Measurements from ENCODE around the gene SPACA7. TPM values are rescaled to one million over a fixed set of nuclear protein-coding genes. Genes with fewer than 3 reads are reported as not detected.

The SPACA7 gene
- total RNA-seq, 1 experiment from 2014 or later: not detected

- H3K9me2 ChIP-seq (replicated peaks; ENCODE audit: low read length): no peaks in the 10 kb centered on the region
- BruUV-seq (replicated peaks): no TSS peak
- no peak overlapping the region for H3K9ac ChIP-seq (ENCODE audit: low read length)
- ChIA-PET CTCF (no interaction called here), POLR2A (ENCODE audit: unreplicated experiment) (no interaction called here)
- H3K4me2 ChIP-seq (ENCODE audit: low read length): no peak overlapping the region
- no peak overlapping the region for H3K27ac ChIP-seq (ENCODE audit: low read length)
- no peaks in the 10 kb centered on the region for H4K20me1 ChIP-seq (ENCODE audit: low read length)
- intact Hi-C loops (cut with micrococcal nuclease): no loop called here
- no peaks in the 10 kb centered on the region for H3F3A ChIP-seq (ENCODE audit: low read length, unreplicated experiment)
- H2AFZ ChIP-seq (ENCODE audit: low read length): no peak overlapping the region
- peaks cover 64% of the 10 kb centered on the region for H3K27me3 ChIP-seq (ENCODE audit: low read length)
- H3K4me1 ChIP-seq (ENCODE audit: insufficient read depth, low read length): no peaks in the 10 kb centered on the region
- DNase-seq (no peak), ATAC-seq (no peak)
- no peaks in the 10 kb centered on the region for H3K79me2 ChIP-seq (ENCODE audit: low read length)
- no peaks in the 10 kb centered on the region for H3K36me3 ChIP-seq (ENCODE audit: low read depth, low read length)
- TF ChIP-seq EZH2 (IDR thresholded peaks at IDR 0.05; ENCODE audit: low read length, unreplicated experiment) (no peak), CTCF (conservative IDR thresholded peaks at IDR 0.05; ENCODE audit: low read depth, low read length) (no peak), EZH2phosphoT487 (IDR thresholded peaks at IDR 0.05; ENCODE audit: borderline replicate concordance, low read length) (no peak)
- H3K4me3 ChIP-seq (ENCODE audit: low read length): no peak overlapping the region
- H3K9me3 ChIP-seq (ENCODE audit: low read length): no peaks in the 10 kb centered on the region
These were observed 47.2 kb upstream of the SPACA7 start for GRCh38 chr13:112328936-112329335.

GRCh38 chr13:112329376-112329775 is 46.8 kb upstream of the SPACA7 start:
- no peak overlapping the region for H2AFZ ChIP-seq (ENCODE audit: low read length)
- H3K4me1 ChIP-seq (ENCODE audit: insufficient read depth, low read length): no peaks in the 10 kb centered on the region
- no peaks in the 10 kb centered on the region for H4K20me1 ChIP-seq (ENCODE audit: low read length)
- H3K9me3 ChIP-seq (ENCODE audit: low read length): no peaks in the 10 kb centered on the region
- no peak for TF ChIP-seq EZH2phosphoT487 (IDR thresholded peaks at IDR 0.05; ENCODE audit: borderline replicate concordance, low read length)
- TF ChIP-seq CTCF (conservative IDR thresholded peaks at IDR 0.05; ENCODE audit: low read depth, low read length): no peak
- no peak for TF ChIP-seq EZH2 (IDR thresholded peaks at IDR 0.05; ENCODE audit: low read length, unreplicated experiment)
- no peaks in the 10 kb centered on the region for H3F3A ChIP-seq (ENCODE audit: low read length, unreplicated experiment)
- no peak overlapping the region for H3K4me2 ChIP-seq (ENCODE audit: low read length)
- H3K79me2 ChIP-seq (ENCODE audit: low read length): no peaks in the 10 kb centered on the region
- ATAC-seq: no peak
- H3K9me2 ChIP-seq (replicated peaks; ENCODE audit: low read length): no peaks in the 10 kb centered on the region
- intact Hi-C loops (cut with micrococcal nuclease): no loop called here
- BruUV-seq (replicated peaks): no TSS peak
- H3K27me3 ChIP-seq (ENCODE audit: low read length): peaks cover 59% of the 10 kb centered on the region
- ChIA-PET CTCF (no interaction called here), POLR2A (ENCODE audit: unreplicated experiment) (no interaction called here)
- DNase-seq: no peak
- H3K4me3 ChIP-seq (ENCODE audit: low read length): no peak overlapping the region
- no peaks in the 10 kb centered on the region for H3K36me3 ChIP-seq (ENCODE audit: low read depth, low read length)
- H3K9ac ChIP-seq (ENCODE audit: low read length): no peak overlapping the region
- no peak overlapping the region for H3K27ac ChIP-seq (ENCODE audit: low read length)

GRCh38 chr13:112330066-112330465 is 46.1 kb upstream of the SPACA7 start:
- Histone ChIP-seq H3K4me3 (ENCODE audit: low read length) (no peak overlapping the region), H3K79me2 (ENCODE audit: low read length) (no peaks in the 10 kb centered on the region), H3K27me3 (ENCODE audit: low read length) (peaks cover 52% of the 10 kb centered on the region), H3K9ac (ENCODE audit: low read length) (no peak overlapping the region), H3K27ac (ENCODE audit: low read length) (no peak overlapping the region), H2AFZ (ENCODE audit: low read length) (no peak overlapping the region), H4K20me1 (ENCODE audit: low read length) (no peaks in the 10 kb centered on the region), H3K4me2 (ENCODE audit: low read length) (no peak overlapping the region), H3K36me3 (ENCODE audit: low read depth, low read length) (no peaks in the 10 kb centered on the region), H3K9me3 (ENCODE audit: low read length) (no peaks in the 10 kb centered on the region), H3K9me2 (replicated peaks; ENCODE audit: low read length) (no peaks in the 10 kb centered on the region), H3K4me1 (ENCODE audit: insufficient read depth, low read length) (no peaks in the 10 kb centered on the region), H3F3A (ENCODE audit: low read length, unreplicated experiment) (no peaks in the 10 kb centered on the region)
- TF ChIP-seq EZH2 (IDR thresholded peaks at IDR 0.05; ENCODE audit: low read length, unreplicated experiment) (no peak), CTCF (conservative IDR thresholded peaks at IDR 0.05; ENCODE audit: low read depth, low read length) (no peak), EZH2phosphoT487 (IDR thresholded peaks at IDR 0.05; ENCODE audit: borderline replicate concordance, low read length) (no peak)
- intact Hi-C loops (cut with micrococcal nuclease): no loop called here
- ChIA-PET POLR2A (ENCODE audit: unreplicated experiment) (no interaction called here), CTCF (interaction anchor here (0.6 kb wide), 1 partner anchor 1118 kb away, joined by 4 read pairs; no protein-coding TSS in a partner anchor)
- BruUV-seq (replicated peaks): no TSS peak
- DNase-seq (no peak), ATAC-seq (no peak)
